Endodermal cell (in vitro differentiated cells): ENCODE measurements around the gene LRRC53. TPM values are rescaled to one million over a fixed set of nuclear protein-coding genes. Genes with fewer than 3 reads are reported as not detected.

Experiments
- DNase-seq: peaks from one replicate; pipeline ENCODE4 v3.0.0-alpha.2; 2017
- H3K27ac ChIP-seq: 2 replicates; pipeline ENCODE4 v1.5.1; 2013; ENCODE audit warnings: mild to moderate bottlenecking, low read depth, low read length, moderate library complexity
- H3K27me3 ChIP-seq: 2 replicates; pipeline ENCODE4 v1.6.1; 2013; ENCODE audit warnings: mild to moderate bottlenecking, low read length, moderate library complexity; ENCODE audit not compliant: insufficient read depth, control insufficient read depth, poor library complexity, severe bottlenecking
- H3K36me3 ChIP-seq: 2 replicates; pipeline ENCODE4 v1.7.0; 2013; ENCODE audit warnings: mild to moderate bottlenecking, low read length, moderate library complexity; ENCODE audit not compliant: control insufficient read depth, insufficient read depth
- H3K4me1 ChIP-seq: one replicate; pipeline ENCODE4 v1.7.0; 2013; ENCODE audit warnings: low read length; ENCODE audit not compliant: control insufficient read depth, insufficient read depth
- H3K4me3 ChIP-seq: 2 replicates; pipeline ENCODE4 v1.5.1; 2013; ENCODE audit warnings: mild to moderate bottlenecking, low read length, moderate library complexity
- H3K9ac ChIP-seq: 2 replicates; pipeline ENCODE4 v1.6.1; 2013; ENCODE audit warnings: mild to moderate bottlenecking, low read length, moderate library complexity; ENCODE audit not compliant: poor library complexity, severe bottlenecking; ENCODE audit errors: extremely low read depth
- H3K9me3 ChIP-seq: 2 replicates; pipeline ENCODE4 v1.6.1; 2013; ENCODE audit warnings: mild to moderate bottlenecking, low read length, moderate library complexity; ENCODE audit not compliant: control insufficient read depth
- H3K27ac Mint-ChIP-seq: 2 replicates; pipeline ENCODE4 v1.8.0; 2020; ENCODE audit warnings: mixed read lengths
- H3K27me3 Mint-ChIP-seq: 2 replicates; pipeline ENCODE4 v1.8.0; 2021; ENCODE audit warnings: mild to moderate bottlenecking, mixed read lengths; ENCODE audit not compliant: insufficient read depth
- H3K36me3 Mint-ChIP-seq: 2 replicates; pipeline ENCODE4 v1.8.0; 2020; ENCODE audit warnings: low read depth, mixed read lengths
- H3K4me1 Mint-ChIP-seq: 2 replicates; pipeline ENCODE4 v1.8.0; 2020; ENCODE audit warnings: mixed read lengths
- H3K4me3 Mint-ChIP-seq: 2 replicates; pipeline ENCODE4 v1.8.0; 2020; ENCODE audit warnings: mild to moderate bottlenecking, moderate library complexity, mixed read lengths
- H3K9me3 Mint-ChIP-seq: 2 replicates; pipeline ENCODE4 v1.8.0; 2020; ENCODE audit warnings: mild to moderate bottlenecking, mixed read lengths
- CTCF ChIP-seq: fragments of 200-600 bp; sonication (generic); conservative IDR thresholded peaks from 2 replicates; pipeline ENCODE4 v1.5.0; 2021; ENCODE audit warnings: antibody characterized with exemption, mild to moderate bottlenecking
- WGBS, 2 experiments: methylation state at CpG; one replicate each; pipeline versions ENCODE4 v1.1.5 to v1.1.7; 2013; ENCODE audit warnings: missing lambda C conversion rate in 2 of 2, mixed read lengths in 1 of 2; ENCODE audit not compliant: insufficient coverage in 1 of 2, insufficient read length in 1 of 2; 5-methylcytosine and 5-hydroxymethylcytosine counted together
- total RNA-seq, 2 donors: library from RNA; stranded (reverse); fragmentation: NEBNext Ultra II Directional in 1 of 2; extraction: Animal tissue kit (Norgen Biotek cat#: 25700) in 1 of 2; gene quantifications; 2 replicates in 1 of 2; 3 replicates in 1 of 2; pipeline ENCODE4 v1.2.1, GENCODE V29; 2021

LRRC53 gene
- total RNA-seq, 2 donors from 2014 or later, result not detected

GRCh38 chr1:74471470-74471869, 40.9 kb downstream of the LRRC53 start:
- Histone ChIP-seq H3K27me3 (no peaks in the 10 kb centered on the region), H3K9ac (no peak overlapping the region), H3K4me1 (peaks cover 3% of the 10 kb centered on the region), H3K9me3 (no peaks in the 10 kb centered on the region), H3K27ac (no peak overlapping the region), H3K4me3 (no peak overlapping the region), H3K36me3 (no peaks in the 10 kb centered on the region)
- no peak for DNase-seq
- peaks cover 12% of the 10 kb centered on the region for H3K4me1 Mint-ChIP-seq
- no peaks in the 10 kb centered on the region for H3K9me3 Mint-ChIP-seq
- H3K36me3 Mint-ChIP-seq, result no peaks in the 10 kb centered on the region
- no peaks in the 10 kb centered on the region for H3K27me3 Mint-ChIP-seq
- no peak overlapping the region for H3K27ac Mint-ChIP-seq
- no peak overlapping the region for H3K4me3 Mint-ChIP-seq
- WGBS, 2 experiments, result 88% methylated on average over 3 of the region's 3 CpGs; no CpG with 5 or more reads in 1 of the 2 experiments
- TF ChIP-seq CTCF, result no peak

- no peaks in the 10 kb centered on the region for H3K36me3 ChIP-seq
- DNase-seq, result peak; percentile 52
- no peak overlapping the region for H3K27ac Mint-ChIP-seq
- H3K27me3 Mint-ChIP-seq, result no peaks in the 10 kb centered on the region
- peaks cover under 1% of the 10 kb centered on the region for H3K9me3 Mint-ChIP-seq
- TF ChIP-seq CTCF, result no peak
- peaks cover 12% of the 10 kb centered on the region for H3K4me1 Mint-ChIP-seq
- H3K27me3 ChIP-seq, result no peaks in the 10 kb centered on the region
- no peak overlapping the region for H3K4me3 Mint-ChIP-seq
- peaks cover 3% of the 10 kb centered on the region for H3K4me1 ChIP-seq
- no peak overlapping the region for H3K27ac ChIP-seq
- no peak overlapping the region for H3K4me3 ChIP-seq
- H3K9ac ChIP-seq, result no peak overlapping the region
- no peaks in the 10 kb centered on the region for H3K9me3 ChIP-seq
- 79 to 81% methylated on average over 2 to 3 of the region's 3 CpGs for WGBS, 2 experiments
- H3K36me3 Mint-ChIP-seq, result no peaks in the 10 kb centered on the region
These were observed 41.5 kb downstream of the LRRC53 start for GRCh38 chr1:74470936-74471335.

GRCh38 chr1:74470251-74470650, 42.2 kb downstream of the LRRC53 start:
- DNase-seq, result no peak
- 95 to 96% methylated on average over 3 of the region's 3 CpGs for WGBS, 2 experiments
- TF ChIP-seq CTCF, result no peak
- Histone ChIP-seq H3K9ac (no peak overlapping the region), H3K4me3 (no peak overlapping the region), H3K9me3 (peaks cover 5% of the 10 kb centered on the region), H3K27me3 (no peaks in the 10 kb centered on the region), H3K36me3 (no peaks in the 10 kb centered on the region), H3K27ac (no peak overlapping the region), H3K4me1 (peaks cover 3% of the 10 kb centered on the region)
- H3K4me3 Mint-ChIP-seq, result no peak overlapping the region
- no peak overlapping the region for H3K27ac Mint-ChIP-seq
- H3K9me3 Mint-ChIP-seq, result peaks cover 5% of the 10 kb centered on the region
- no peaks in the 10 kb centered on the region for H3K27me3 Mint-ChIP-seq
- H3K4me1 Mint-ChIP-seq, result peaks cover 12% of the 10 kb centered on the region
- no peaks in the 10 kb centered on the region for H3K36me3 Mint-ChIP-seq
